Measurements from ENCODE around the gene RARRES1. TPM values are rescaled to one million over a fixed set of nuclear protein-coding genes. Genes with fewer than 3 reads are reported as not detected.

The RARRES1 gene
- total RNA-seq, 1 donor from 2014 or later, result 41.5 TPM

DNA sequence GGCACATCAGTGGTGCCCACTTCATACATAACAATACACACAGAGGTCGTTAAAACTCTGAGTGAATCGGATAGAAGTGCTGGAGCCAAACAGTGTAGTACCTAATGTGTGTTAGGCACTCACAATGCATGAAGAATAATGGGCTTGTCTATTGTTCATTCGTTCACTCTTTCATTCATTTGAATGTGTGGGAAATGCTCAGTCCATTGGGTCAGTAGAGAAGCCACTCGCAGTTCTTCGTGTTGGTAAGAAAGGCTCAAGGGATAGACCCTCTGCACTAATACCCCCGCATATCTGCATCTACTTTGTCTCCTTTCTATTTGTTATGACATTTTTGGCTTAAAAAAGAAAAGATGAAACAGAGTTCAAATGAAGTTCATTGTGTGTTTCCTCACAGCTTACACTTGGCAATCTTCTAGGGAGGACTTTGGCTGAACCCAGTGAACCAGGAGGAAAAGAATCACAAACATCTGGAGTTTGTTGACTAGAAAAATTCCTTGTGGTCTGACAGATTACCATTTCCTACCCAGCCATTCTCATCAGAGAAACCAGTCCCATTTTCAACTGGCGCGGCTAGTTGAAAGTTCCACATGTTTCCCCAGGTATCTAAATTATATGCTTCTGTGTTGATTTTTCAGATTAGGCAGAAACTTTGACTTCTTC lies 36.8 kb upstream of the RARRES1 start:
- Histone ChIP-seq H3K27ac (peak overlapping the region; percentile 52), H3K9me3 (no peaks in the 10 kb centered on the region), H3K36me3 (no peaks in the 10 kb centered on the region), H3K4me3 (no peak overlapping the region), H3K4me1 (peaks cover 40% of the 10 kb centered on the region), H3K27me3 (no peaks in the 10 kb centered on the region)
- ATAC-seq (peak; percentile 72), DNase-seq (no peak)
- TF ChIP-seq, protein P1, sequence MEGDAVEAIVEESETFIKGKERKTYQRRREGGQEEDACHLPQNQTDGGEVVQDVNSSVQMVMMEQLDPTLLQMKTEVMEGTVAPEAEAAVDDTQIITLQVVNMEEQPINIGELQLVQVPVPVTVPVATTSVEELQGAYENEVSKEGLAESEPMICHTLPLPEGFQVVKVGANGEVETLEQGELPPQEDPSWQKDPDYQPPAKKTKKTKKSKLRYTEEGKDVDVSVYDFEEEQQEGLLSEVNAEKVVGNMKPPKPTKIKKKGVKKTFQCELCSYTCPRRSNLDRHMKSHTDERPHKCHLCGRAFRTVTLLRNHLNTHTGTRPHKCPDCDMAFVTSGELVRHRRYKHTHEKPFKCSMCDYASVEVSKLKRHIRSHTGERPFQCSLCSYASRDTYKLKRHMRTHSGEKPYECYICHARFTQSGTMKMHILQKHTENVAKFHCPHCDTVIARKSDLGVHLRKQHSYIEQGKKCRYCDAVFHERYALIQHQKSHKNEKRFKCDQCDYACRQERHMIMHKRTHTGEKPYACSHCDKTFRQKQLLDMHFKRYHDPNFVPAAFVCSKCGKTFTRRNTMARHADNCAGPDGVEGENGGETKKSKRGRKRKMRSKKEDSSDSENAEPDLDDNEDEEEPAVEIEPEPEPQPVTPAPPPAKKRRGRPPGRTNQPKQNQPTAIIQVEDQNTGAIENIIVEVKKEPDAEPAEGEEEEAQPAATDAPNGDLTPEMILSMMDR (IDR thresholded peaks at IDR 0.05), result no peak
- intact Hi-C loops (cut with DNase I), result no loop called here

DNA sequence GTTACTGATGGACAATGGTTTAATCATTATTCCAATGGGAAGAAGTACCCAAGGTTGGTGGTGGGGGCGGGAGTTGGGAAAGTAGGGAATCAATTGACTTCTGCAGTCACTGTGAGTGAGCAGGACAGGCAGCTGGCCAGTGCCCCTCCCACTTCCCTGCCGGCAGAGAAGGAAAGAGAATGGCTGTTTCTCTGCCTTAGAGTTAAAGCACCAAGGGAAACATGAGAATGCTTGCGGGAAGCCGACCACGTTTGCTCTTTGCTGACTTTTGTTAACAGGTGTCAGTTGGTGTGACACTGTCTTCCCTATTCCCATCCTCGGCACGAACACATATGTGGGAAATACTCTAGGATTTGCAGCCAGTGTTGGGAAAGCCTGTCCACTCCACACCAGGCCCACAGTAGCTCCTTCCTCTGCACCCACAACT lies 36.1 kb upstream of the RARRES1 start:
- TF ChIP-seq, protein P1 (IDR thresholded peaks at IDR 0.05), result no peak
- H3K27me3 ChIP-seq, result no peaks in the 10 kb centered on the region
- H3K36me3 ChIP-seq, result no peaks in the 10 kb centered on the region
- peak; percentile 68 for DNase-seq
- intact Hi-C loops (cut with DNase I), result no loop called here
- peaks cover 34% of the 10 kb centered on the region for H3K4me1 ChIP-seq
- H3K4me3 ChIP-seq, result no peak overlapping the region
- H3K9me3 ChIP-seq, result no peaks in the 10 kb centered on the region
- ATAC-seq, result peak; percentile 69
- H3K27ac ChIP-seq, result peak overlapping the region; percentile 52

DNA sequence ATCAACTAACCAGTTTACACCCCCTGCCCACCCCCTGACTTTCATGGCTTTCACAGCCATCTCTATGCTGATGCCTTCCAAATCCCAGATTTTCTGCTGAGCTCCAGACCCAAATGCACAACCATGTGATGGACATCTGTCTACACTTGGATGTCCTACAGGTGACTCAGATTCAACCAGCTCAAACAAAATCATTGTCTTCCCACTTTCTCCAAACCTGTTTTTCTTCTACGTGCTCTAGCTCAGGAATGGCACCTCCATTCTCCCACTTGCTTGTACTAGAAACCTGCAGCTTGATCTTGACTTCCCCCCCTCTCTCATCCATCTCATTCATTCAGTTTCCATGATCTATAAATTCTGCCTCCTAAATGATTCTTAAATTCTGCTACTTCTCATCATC lies 34.1 kb upstream of the RARRES1 start:
- ATAC-seq (no peak), DNase-seq (no peak)
- intact Hi-C loops (cut with DNase I), result no loop called here

DNA sequence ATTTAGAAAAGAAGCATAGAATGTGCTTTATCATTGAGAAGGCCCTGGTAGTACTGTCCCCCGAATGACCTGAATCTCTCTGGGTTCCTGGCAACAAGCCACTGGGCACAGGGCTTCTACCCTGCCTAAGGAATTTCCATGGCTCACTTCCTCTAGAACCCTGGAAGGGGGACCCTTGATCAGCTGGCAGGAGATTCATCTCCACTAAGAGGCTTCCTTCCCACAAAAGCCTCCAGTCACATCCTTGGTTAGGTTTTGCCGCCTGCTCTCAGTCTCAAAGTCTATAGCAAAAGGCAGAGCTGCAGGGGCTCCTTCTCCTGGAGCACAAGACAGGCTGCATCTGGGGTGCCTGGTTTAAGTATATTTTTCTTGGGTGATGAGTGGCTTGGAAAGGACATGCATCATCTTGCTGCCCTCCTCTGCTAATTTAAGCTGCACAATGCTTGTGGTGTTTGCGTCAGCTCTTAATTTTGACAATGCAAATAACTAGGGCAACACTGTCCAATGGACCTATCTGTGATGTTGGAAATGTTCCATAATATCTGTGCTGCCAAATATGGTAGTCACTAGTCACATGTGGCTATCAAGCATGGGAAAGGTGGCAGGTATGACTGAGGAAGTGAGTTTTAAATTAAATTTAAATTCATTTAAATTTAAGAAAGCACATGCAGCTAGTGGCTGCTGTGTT lies 33.4 kb upstream of the RARRES1 start:
- ATAC-seq (no peak), DNase-seq (no peak)
- TF ChIP-seq, protein P1 (IDR thresholded peaks at IDR 0.05), result no peak
- intact Hi-C loops (cut with DNase I), result no loop called here
- no peaks in the 10 kb centered on the region for H3K36me3 ChIP-seq
- H3K4me3 ChIP-seq, result no peak overlapping the region
- no peaks in the 10 kb centered on the region for H3K27me3 ChIP-seq
- no peak overlapping the region for H3K27ac ChIP-seq
- no peaks in the 10 kb centered on the region for H3K9me3 ChIP-seq
- peaks cover 30% of the 10 kb centered on the region for H3K4me1 ChIP-seq

More for the DNA sequence above, 34.1 kb upstream of the RARRES1 start:
- Histone ChIP-seq H3K9me3 (no peaks in the 10 kb centered on the region), H3K4me1 (peaks cover 30% of the 10 kb centered on the region), H3K4me3 (no peak overlapping the region), H3K27ac (no peak overlapping the region), H3K27me3 (no peaks in the 10 kb centered on the region), H3K36me3 (no peaks in the 10 kb centered on the region)
- TF ChIP-seq, protein P1 (IDR thresholded peaks at IDR 0.05), result no peak

DNA sequence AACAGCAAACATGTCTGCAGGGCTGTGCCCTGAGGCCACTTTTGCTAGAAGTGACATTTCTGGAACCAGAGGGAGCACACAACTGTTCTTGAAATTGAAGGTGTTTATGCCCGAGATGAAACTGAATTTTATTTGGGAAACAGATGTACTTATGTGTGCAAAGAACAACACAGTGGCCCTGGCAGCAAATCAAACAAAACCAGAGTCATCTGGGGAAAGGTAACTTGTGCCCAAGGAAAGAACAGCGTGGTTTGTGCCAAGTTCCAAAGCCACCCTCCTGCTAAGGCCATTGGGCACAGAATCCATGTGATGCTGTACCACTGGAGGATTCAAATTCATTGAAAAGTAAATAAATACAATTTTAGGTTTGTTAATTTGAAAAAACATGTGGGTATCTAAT lies 31.2 kb upstream of the RARRES1 start:
- Histone ChIP-seq H3K36me3 (no peaks in the 10 kb centered on the region), H3K4me3 (no peak overlapping the region), H3K9me3 (no peaks in the 10 kb centered on the region), H3K27ac (no peak overlapping the region), H3K27me3 (no peaks in the 10 kb centered on the region), H3K4me1 (peaks cover 11% of the 10 kb centered on the region)
- no peak for DNase-seq
- ATAC-seq, result no peak
- intact Hi-C loops (cut with DNase I), result no loop called here
- TF ChIP-seq, protein P1 (IDR thresholded peaks at IDR 0.05), result no peak

Measured in upper lobe of right lung (tissue), 1 donor.